Transverse colon (tissue), 4 donors: ENCODE measurements around the gene FBXO4. TPM values are rescaled to one million over a fixed set of nuclear protein-coding genes. Genes with fewer than 3 reads are reported as not detected.

Source experiments
- small RNA-seq, 4 donors: library from RNA; depleted of rRNA; stranded (forward); fragments of <200 nt; gene quantifications; one replicate each; pipeline ENCODE3, GENCODE V24; 2016
- total RNA-seq, 4 donors: library from RNA; depleted of rRNA; stranded (reverse); fragments of >200 nt; gene quantifications; one replicate each; pipeline ENCODE4 v1.1.0, GENCODE V29; 2016

FBXO4 gene
- total RNA-seq, 4 donors from 2014 or later: 1.1 to 8.8 (median 7.1) TPM

Small RNAs within 50 kb of the gene (small RNA-seq; reads per million reads assigned to genes)
- gene RF00019: 0 reads per million in 4 donors

Other genes with a start within 250 kb of the FBXO4 start
- gene OXCT1, start 54.9 kb upstream of the FBXO4 start, total RNA-seq: 10 to 100 TPM in 1 of 4 donors, 1 to 10 TPM in 3; 7.4 to 12.7 (median 8.4) TPM
- gene RIMOC1, start 20.9 kb upstream of the FBXO4 start, total RNA-seq: 10 to 100 TPM; 10.9 to 19.8 (median 15.6) TPM